GM21423 (cell line): ENCODE data around the gene COA8.
A peak's percentile ranks its signal among the peaks of the same experiment; 100 is the strongest.

ENCODE experiments used
- ATAC-seq: cut with Tn5 transposase; IDR thresholded peaks from one replicate; pipeline ENCODE4 v1.9.1; 2021; ENCODE audit warnings: mild to moderate bottlenecking, moderate library complexity; ENCODE audit not compliant: unreplicated experiment

Gene COA8

GRCh38 chr14:103619057-103619456 is 56.3 kb downstream of the COA8 start:
- ATAC-seq, result no peak

GRCh38 chr14:103621860-103622259 is 59.1 kb downstream of the COA8 start:
- no peak for ATAC-seq

- no peak for ATAC-seq
Observed at GRCh38 chr14:103623308-103623707, 60.5 kb downstream of the COA8 start.

- ATAC-seq, result no peak
Observed at GRCh38 chr14:103623883-103624482, 61.2 kb downstream of the COA8 start.

- no peak for ATAC-seq
Observed at GRCh38 chr14:103624860-103625259, 62.1 kb downstream of the COA8 start.

- no peak for ATAC-seq
Observed at GRCh38 chr14:103625356-103626095, 62.8 kb downstream of the COA8 start.

GRCh38 chr14:103626146-103626850 is 63.5 kb downstream of the COA8 start:
- no peak for ATAC-seq

- ATAC-seq, result no peak
Observed at GRCh38 chr14:103627073-103628025, 64.6 kb downstream of the COA8 start.

- no peak for ATAC-seq
Observed at GRCh38 chr14:103628221-103628683, 65.5 kb downstream of the COA8 start.

GRCh38 chr14:103628684-103629502 is 66.1 kb downstream of the COA8 start, which contains the start of gene KLC1:
KLC1 (plus strand) TSS chr14:103629211; CDS start chr14:103654565, 25,354 bp downstream.
- peak; percentile 54 for ATAC-seq

- ATAC-seq, result peak; percentile 23
Observed at GRCh38 chr14:103629503-103630121, 66.9 kb downstream of the COA8 start.

GRCh38 chr14:103630364-103631108 is 67.8 kb downstream of the COA8 start:
- ATAC-seq, result no peak

GRCh38 chr14:103633391-103633790 is 70.6 kb downstream of the COA8 start:
- no peak for ATAC-seq

GRCh38 chr14:103634156-103634555 is 71.4 kb downstream of the COA8 start:
- ATAC-seq, result no peak

GRCh38 chr14:103638594-103638993 is 75.8 kb downstream of the COA8 start:
- ATAC-seq, result no peak
